ENCODE data around the gene ADCY1.
A peak's percentile ranks its signal among the peaks of the same experiment; 100 is the strongest.

The ADCY1 gene

GRCh38 chr7:45594745-45595535, 20.8 kb downstream of the ADCY1 start:
- no peak for DNase-seq (ENCODE audit: low read depth)

DNA sequence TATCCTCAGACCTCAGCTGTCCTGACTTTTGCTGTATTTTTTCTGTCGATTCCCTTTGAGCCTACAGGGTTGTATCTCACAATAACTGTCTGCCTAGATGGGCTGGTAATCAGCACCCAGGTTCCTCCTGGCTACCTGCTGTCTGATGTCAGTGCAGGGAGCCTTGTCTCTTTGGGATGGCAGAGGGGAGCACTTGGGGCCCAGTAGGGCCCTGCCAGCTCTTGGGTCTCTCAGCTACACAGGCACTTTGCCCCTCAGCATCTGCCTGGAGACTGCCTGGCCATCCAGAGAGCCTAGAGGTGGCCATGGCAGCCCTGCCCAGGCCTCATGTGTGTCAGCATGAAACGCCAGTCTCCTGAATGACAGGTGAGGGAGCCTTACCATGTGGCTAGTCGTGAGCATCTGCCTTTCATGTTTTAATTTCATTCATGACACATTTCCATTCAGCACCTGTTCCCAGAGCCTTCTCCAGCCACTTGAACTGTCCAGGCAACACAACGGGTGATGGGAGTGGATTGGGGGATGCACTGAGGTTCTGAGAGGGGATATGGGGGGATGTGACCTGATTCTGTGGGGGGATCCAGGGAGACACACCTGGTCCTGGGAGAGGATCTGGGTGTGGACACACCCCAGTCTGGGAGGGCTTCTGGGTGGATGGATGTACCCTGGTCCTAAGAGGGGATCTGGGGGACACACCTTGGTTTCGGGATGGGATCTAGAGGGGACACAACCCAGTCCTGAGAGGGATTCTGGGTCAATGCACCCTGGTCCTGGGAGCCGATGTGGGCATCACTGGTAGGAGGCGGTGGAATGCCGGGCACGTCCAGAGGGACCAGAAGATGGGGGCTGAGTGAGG, 21.9 kb downstream of the ADCY1 start:
- DNase-seq (ENCODE audit: low read depth) = no peak

GRCh38 chr7:45596665-45597095, 22.5 kb downstream of the ADCY1 start:
- DNase-seq (ENCODE audit: low read depth) = no peak

DNA sequence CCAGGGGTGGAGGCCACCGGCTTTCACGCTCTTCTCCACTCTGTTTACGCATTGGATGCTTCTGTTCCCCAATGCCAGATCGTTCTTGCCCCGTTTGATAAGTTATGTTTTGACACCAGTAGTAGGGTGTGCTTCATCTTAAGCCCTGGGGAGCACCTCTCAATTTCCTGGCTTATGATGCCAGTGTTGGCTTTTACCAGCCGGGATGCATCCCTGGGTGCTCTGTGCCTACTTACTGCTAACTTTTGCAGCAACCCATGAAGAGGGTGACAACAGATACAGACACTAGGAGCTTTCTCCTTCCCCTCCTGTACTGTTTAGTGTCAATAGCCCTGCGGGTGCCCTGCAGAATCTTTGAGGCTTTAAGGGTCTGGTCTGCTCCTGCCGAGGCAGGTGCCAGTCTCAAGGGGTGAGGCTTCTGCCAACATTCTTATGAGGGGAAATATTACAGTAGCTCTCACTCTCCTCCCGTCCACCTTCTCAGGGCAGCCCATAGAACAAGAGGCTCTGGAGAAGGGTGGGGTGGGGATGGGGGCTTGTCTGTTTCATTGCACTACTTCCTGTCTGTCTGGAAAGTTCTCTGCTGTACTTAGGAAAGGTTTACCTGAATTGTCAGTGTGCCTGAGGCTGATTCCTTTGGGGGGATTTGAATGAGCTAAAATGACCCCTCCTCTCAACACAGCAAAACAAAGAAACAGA, 23.3 kb downstream of the ADCY1 start:
- no peak for DNase-seq (ENCODE audit: low read depth)

DNA sequence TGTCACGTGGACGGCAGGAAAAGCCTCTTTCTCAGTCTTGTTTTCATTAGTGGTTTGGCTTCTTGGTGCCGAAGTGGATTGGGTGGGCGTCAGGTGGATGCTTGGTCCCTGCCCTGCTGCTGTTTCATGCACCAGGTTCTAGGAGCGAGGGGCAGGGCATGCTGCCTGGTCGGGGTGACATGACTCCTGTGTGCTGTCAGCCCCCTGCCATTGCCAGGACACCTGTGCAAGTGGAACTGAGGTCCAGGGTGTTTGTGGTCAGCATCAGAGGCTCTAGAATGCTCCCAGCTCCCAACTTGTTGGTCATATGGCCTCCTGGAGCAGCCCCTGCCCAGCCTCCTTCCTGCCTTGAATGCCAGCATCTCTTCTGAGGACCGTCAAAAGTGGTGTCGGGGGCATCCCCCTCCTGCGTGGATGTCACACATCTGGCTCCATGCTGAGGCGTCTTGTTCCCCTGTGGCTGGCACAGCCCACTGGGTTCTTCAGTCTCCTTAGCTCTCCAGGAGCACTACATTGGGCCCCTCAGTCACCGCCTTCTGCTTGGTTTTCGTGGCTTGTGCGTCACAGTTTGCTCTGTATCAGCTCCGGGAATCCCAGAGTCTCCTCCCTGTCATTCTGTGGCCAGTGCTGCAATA, 24.8 kb downstream of the ADCY1 start:
- no peak for DNase-seq (ENCODE audit: low read depth)

- DNase-seq (ENCODE audit: low read depth) = no peak
These were observed 25.9 kb downstream of the ADCY1 start for GRCh38 chr7:45599851-45600706.

- DNase-seq (ENCODE audit: low read depth) = no peak
These were observed 26.9 kb downstream of the ADCY1 start for GRCh38 chr7:45601094-45601493.

GRCh38 chr7:45601816-45602540, 27.8 kb downstream of the ADCY1 start:
- DNase-seq (ENCODE audit: low read depth) = no peak

DNA sequence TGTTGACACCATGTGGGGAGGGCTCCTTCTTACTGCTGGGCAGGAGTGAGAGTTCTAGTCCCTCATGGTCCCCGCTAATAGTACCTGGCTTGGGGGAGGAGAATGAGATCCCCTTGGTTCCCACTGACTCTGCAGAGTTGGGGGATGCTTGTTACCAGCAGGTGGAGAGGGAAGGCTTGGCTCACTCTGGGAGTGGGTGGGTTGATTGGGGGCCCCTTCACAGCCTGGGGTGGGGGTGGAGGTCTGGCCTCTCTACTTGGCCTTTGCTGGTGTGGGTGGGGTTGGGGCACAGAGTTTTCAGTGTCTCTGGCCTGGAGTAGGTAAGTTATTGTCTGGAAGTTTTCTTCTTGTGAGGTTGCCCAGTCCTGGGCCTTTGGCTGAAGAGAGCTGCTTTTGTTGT, 31.9 kb downstream of the ADCY1 start:
- no peak for DNase-seq (ENCODE audit: low read depth)

GRCh38 chr7:45606931-45607330, 32.8 kb downstream of the ADCY1 start:
- no peak for DNase-seq (ENCODE audit: low read depth)

DNA sequence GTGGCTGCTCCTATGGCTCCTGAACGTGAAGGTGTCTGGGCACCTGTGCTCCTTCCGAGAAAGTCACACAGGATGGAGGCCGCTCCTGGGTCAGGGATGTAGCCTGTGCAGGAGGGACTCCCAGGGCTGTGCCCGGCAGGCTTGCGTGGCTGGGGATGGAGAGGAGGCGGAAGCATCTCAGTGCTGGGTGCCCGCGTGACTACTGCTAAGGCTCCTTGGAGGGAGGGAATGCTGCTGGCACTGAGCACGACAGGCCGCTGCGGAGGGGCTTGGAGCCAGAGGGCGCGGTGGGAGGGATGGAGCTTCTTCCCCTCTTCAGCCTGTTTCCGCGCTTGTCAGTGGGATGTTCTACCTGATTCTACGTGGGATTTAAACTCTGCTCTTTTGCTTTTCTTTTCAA, 35.0 kb downstream of the ADCY1 start:
- no peak for DNase-seq (ENCODE audit: low read depth)

DNA sequence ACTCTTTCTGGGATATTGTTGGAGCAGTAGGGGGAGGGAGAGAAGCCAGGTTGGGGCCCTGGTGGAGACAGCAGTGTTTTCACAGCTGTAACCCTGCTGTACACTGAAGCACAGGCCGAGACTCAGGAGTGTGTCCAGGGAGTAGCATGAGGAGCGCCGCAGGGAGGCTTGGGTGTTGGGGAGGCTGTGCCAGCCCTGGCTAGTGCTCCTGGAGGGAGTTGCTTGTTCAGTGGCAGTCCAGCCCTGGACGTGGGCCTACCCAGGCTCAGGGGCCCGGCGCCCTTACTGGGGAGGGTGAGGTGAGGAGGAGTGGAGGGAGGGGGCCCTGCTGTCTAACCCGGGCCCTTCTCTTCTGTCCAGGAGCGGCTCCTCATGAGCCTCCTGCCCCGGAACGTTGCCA, 35.9 kb downstream of the ADCY1 start:
- DNase-seq (ENCODE audit: low read depth) = no peak

DNA sequence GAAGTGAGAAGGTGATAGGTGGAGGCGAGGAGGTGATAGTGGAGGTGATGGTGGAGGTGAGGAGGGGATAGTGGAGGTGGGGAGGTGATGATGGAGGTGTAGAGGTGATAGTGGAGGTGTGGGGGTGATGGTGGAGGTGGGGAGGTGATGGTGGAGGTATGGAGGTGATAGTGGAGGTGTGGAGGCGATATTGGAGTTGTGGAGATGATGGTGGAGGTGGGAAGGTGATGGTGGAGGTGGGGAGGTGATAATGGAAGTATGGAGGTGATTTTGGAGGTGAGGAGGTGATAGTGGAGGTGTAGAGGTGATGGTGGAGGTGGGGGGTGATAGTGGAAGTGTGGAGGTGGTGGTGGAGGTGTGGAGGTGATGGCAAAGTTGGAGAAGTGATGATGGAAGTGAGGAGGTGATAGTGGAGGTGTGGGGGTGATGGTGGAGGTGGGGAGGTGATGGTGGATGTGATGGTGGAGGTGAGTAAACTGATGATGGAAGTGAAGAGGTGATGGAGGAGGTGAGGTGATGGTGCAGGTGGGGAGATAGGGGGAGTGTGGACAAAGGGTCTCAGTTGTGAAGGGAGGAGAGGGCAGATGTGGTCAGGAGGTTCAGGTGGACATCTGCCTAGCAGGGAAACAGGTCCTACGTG, 36.6 kb downstream of the ADCY1 start:
- DNase-seq (ENCODE audit: low read depth) = no peak

DNA sequence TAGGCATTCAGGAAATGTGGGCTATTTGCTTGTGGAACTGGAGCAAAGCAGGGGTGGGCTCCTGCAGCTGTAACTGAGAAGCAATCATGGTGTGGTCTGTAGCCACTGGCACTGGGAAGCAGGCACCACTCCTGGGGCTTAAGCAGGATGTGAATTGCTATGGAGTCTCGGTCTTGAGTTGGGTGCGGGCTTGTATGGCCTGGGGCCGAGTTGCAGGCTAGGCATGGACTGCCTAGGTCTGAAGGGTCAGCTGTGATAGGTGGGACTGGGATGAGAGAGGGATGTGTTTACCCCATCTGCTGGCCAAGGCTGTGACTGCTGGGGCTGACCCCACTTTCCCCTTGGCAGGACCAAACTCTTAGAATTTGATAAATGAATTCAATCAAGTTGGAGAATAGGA, 43.0 kb downstream of the ADCY1 start:
- DNase-seq (ENCODE audit: low read depth) = no peak

DNA sequence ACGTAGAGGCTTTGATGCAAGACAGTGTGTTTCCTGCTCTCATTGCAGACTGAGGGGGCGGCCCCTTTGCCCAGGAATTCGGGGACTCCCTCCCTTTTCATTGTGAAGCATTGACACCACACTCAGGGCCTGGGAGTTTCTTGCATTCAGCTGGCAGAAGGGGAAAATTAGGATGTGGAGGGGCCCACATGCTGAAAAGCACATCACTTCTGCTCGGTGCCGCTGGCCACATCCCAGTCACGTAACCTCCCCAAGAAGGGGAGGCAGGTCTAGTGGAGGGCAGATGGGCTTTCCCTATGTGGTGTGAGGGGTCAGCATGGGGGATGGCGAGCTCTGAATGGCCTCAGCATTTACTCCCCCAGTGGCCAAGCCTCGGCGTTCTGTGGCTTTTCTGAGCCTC, 47.9 kb downstream of the ADCY1 start:
- no peak for DNase-seq (ENCODE audit: low read depth)

- DNase-seq (ENCODE audit: low read depth) = no peak
These were observed 49.0 kb downstream of the ADCY1 start for GRCh38 chr7:45623157-45623556.

DNA sequence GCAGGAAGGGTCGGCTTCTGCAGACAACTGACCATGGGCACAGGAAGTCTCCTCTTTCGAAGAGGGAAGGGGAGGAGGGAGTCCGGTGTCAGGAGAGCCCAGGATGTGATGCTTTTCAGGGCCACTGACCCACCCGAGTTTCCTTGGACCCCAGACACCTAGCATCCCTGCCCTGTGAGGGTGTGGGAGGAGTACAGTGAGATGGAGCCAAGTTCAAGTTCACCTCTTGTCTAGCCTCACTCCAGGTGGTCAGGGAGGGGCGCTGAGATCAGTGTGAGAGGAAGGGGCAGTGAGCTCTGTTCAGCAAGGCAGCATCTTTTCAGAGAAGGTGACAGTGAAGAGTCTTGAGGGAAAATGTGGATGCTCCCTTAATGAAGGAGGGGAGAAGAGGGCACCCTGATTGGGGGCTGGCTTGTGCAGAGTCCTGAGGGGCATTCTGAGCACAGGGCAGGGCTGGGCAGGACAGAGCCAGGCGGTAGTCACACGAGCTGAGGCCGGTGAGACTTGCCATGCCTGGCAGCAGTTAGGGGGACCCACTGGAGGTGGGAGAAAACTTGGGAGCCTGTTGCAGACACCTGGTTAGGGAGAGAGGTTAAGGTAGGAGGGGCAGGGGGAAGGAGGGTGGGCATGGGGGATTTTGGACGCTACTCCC, 49.7 kb downstream of the ADCY1 start:
- DNase-seq (ENCODE audit: low read depth) = no peak

DNA sequence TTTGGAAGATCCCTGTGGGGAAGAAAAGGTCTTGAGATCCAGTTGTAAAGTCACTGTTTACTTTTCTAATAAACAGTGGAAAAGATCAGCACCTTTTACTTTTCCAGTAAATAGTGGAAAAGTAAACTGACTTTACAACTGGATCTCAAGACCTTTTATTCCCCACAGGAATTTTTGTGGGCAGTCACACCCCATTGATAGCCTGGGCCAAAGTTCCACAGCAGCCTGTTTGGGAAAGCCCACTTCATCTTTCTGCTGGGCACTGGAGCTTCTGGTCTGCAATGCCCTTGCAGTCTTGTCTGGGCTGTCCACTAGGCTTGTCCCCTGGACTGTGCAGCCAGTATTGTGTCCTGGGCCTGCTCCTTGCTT, 50.2 kb downstream of the ADCY1 start:
- DNase-seq (ENCODE audit: low read depth) = no peak

DNA sequence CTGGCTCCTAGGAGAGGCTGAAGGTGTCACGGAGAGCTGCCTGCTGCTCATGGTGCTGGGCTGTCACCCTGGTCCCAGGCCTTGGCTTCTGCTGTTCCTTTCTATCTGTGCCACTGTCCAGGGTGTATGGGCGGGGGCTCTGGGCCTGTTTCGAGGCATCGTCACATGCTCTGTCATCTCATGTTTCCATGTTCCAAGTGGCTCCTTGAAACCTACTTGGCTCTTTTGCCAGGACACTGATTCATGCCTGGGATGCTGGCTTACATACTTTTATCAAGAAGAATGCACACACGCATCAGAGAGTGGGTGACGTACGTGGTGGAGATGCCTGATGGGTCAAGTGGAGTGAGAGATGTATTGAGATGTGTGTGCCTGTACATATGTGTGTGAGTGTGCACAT, 50.9 kb downstream of the ADCY1 start:
- peak; percentile 29 for DNase-seq (ENCODE audit: low read depth)

All from fibroblast of gingiva (primary cell).